ENCODE data around the gene CHMP6.

- TF ChIP-seq CTCF (conservative IDR thresholded peaks at IDR 0.05) (no peak), EZH2 (IDR thresholded peaks at IDR 0.05; ENCODE audit: low read depth) (no peak)
These were observed 8.1 kb downstream of the CHMP6 start for GRCh38 chr17:80999536-81000333.

Measured in PC-9 (cell line).